ENCODE data around the gene FAAH.

- TF ChIP-seq CTCF (conservative IDR thresholded peaks at IDR 0.05; ENCODE audit: low read depth, low read length) = no peak
- TF ChIP-seq MAZ (IDR thresholded peaks at IDR 0.05; ENCODE audit: borderline replicate concordance, low read depth, low read length) = no peak
- TF ChIP-seq RAD21 (IDR thresholded peaks at IDR 0.05; ENCODE audit: low read length) = no peak
- TF ChIP-seq POLR2A (IDR thresholded peaks at IDR 0.05; ENCODE audit: low read depth, low read length) = no peak
- no peak for TF ChIP-seq RFX5 (IDR thresholded peaks at IDR 0.05; ENCODE audit: low read depth, low read length)
- no peak for TF ChIP-seq SMC3 (IDR thresholded peaks at IDR 0.05; ENCODE audit: low read depth, low read length)
- no peak for TF ChIP-seq MAFK (IDR thresholded peaks at IDR 0.05; ENCODE audit: low read depth, low read length)
- TF ChIP-seq CEBPB (IDR thresholded peaks at IDR 0.05; ENCODE audit: low read depth, low read length) = no peak
Observed at GRCh38 chr1:46422261-46422871, 28.2 kb downstream of the FAAH start.
